AG04449 (cell line): ENCODE results near the gene BTBD2.

Source experiments
- CTCF ChIA-PET: fragments of 350-600 bp; formaldehyde crosslinking; extraction: SDS; loops from one replicate; lab custom pipeline; 2021; ENCODE audit warnings: antibody characterized with exemption; lab: Yijun Ruan, JAX
- POLR2A ChIA-PET: fragments of 400-600, 350-600 bp; formaldehyde crosslinking; extraction: SDS; loops from one replicate; lab custom pipeline; 2020; ENCODE audit warnings: antibody characterized with exemption, inconsistent platforms; lab: Yijun Ruan, JAX
- DNase-seq: peaks from one replicate; pipeline ENCODE4 v3.0.0-alpha.2; 2010; ENCODE audit warnings: low read depth, low spot score
- H3K4me3 ChIP-seq: 2 replicates; pipeline ENCODE4 v1.5.1; 2011; ENCODE audit warnings: low read depth, mild to moderate bottlenecking, control low read depth, low read length
- TF ChIP-seq, protein P1 (sequence below): IDR thresholded peaks from one replicate; pipeline ENCODE4 v1.5.1; 2011; ENCODE audit warnings: mild to moderate bottlenecking, moderate library complexity, low read length, control low read depth, inconsistent platforms; ENCODE audit not compliant: insufficient read depth; ENCODE audit errors: missing control alignments

Gene BTBD2

DNA sequence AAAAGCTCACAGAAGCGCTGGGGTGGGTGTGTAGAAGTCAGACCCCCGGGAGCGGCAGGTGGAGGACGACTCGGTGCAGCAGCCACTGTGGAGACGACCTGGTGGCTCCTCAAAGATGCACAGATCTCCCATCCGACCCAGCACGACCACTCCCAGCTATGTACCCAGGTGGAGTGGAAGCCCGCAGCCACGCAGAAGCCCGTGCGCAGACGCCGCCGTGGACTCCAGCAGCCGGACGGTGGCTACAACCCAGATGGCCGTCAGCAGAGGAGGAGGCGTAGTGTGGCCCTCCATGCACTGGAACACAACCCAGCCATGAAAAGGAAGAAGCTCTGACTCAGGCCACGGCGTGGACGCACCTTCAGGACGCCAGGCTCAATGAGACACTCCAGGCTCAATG lies 52.8 kb downstream of the BTBD2 start:
- TF ChIP-seq, protein P1, sequence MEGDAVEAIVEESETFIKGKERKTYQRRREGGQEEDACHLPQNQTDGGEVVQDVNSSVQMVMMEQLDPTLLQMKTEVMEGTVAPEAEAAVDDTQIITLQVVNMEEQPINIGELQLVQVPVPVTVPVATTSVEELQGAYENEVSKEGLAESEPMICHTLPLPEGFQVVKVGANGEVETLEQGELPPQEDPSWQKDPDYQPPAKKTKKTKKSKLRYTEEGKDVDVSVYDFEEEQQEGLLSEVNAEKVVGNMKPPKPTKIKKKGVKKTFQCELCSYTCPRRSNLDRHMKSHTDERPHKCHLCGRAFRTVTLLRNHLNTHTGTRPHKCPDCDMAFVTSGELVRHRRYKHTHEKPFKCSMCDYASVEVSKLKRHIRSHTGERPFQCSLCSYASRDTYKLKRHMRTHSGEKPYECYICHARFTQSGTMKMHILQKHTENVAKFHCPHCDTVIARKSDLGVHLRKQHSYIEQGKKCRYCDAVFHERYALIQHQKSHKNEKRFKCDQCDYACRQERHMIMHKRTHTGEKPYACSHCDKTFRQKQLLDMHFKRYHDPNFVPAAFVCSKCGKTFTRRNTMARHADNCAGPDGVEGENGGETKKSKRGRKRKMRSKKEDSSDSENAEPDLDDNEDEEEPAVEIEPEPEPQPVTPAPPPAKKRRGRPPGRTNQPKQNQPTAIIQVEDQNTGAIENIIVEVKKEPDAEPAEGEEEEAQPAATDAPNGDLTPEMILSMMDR = no peak
- H3K4me3 ChIP-seq = no peak overlapping the region
- ChIA-PET CTCF (interaction anchor here (0.7 to 2.0 kb wide), 3 partner anchors 33 to 107 kb away, joined by 3 to 5 read pairs (median 4); no protein-coding TSS in a partner anchor), POLR2A (no interaction called here)
- DNase-seq = no peak

DNA sequence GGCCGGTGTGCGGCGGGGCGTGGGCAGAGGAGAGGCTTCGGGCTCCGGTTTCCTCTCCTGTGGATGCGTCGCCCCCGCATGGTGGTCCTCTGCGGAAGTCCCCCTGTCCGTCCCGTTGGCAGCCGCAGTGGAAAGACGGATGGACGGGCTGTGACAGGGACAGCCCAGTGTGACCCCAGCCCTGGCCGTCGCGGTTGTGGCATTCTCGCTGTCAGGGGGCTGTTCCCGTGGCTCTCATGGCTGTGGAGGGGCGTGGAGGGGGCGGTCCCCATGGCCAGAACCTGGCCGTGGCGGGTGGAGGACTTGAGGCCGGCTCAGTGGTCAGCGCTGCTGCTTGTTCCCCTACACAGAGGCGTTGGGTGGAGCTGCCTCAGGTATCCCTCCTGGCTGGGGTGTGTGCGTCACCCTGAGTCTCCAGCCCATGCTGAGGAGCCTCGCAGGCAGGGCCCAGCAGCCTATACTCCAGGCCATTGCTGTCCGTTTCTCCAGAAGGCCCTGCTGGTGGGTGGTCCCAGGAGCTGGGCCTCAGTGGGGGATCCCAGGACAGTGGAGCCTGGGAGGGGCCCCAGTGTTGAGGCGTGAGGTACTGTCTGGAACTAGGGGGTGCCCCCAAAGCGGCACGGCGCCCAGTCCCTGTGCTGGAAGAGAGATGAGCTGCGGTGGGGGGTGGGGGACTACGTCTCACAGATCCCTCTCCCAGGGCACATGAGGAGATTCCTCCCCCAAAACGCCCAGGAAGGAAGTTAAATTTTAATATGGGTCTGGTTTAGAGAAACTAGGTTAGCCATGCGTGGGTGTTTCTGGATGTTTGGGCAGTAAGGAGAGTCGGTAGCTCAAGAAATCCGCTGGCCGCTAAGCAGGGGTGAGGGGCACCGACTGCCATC lies 54.3 kb downstream of the BTBD2 start:
- CTCF ChIA-PET = interaction anchor here (2.0 kb wide), 1 partner anchor 59 kb away, joined by 5 read pairs; no protein-coding TSS in a partner anchor

DNA sequence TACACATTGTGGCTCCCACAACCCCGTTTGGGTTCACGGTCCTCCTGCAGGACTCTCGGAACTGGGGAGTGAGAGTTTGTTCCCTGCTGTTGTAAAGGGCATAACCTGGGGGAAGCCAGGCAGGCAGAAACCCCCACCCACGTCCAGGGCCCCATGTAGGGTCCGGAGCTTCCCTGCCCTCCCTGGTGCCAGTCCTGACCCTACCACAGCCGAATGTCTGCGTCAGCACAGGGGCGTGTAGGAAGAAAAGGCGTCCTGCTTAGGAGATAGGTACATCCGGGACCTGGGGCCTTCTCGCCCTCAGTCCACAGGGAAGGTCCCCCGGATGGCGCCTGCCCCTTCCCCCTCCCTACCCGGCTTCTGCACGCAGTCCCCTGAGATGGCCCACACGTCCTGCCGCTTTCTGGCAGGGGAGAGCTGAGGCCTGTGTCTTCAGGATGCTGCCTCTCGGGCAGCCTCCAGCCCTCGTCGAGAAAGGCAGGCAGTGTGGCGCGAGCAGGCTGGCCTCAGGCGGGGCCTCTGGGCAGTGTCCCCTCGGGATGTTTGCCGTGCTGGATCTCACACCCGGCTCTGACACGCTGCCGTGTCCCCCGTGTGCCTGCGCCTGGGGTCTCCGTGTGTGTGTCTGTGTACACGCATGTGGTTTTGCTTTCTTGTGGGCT lies 55.5 kb downstream of the BTBD2 start:
- ChIA-PET POLR2A (no interaction called here), CTCF (interaction anchor here (0.8 kb wide), 1 partner anchor 14 kb away, joined by 3 read pairs; no protein-coding TSS in a partner anchor)
- DNase-seq = no peak
- TF ChIP-seq, protein P1 = no peak
- H3K4me3 ChIP-seq = no peak overlapping the region

More for the DNA sequence above, 54.3 kb downstream of the BTBD2 start:
- TF ChIP-seq, protein P1 = no peak
- no peak for DNase-seq
- POLR2A ChIA-PET = no interaction called here
- H3K4me3 ChIP-seq = no peak overlapping the region

DNA sequence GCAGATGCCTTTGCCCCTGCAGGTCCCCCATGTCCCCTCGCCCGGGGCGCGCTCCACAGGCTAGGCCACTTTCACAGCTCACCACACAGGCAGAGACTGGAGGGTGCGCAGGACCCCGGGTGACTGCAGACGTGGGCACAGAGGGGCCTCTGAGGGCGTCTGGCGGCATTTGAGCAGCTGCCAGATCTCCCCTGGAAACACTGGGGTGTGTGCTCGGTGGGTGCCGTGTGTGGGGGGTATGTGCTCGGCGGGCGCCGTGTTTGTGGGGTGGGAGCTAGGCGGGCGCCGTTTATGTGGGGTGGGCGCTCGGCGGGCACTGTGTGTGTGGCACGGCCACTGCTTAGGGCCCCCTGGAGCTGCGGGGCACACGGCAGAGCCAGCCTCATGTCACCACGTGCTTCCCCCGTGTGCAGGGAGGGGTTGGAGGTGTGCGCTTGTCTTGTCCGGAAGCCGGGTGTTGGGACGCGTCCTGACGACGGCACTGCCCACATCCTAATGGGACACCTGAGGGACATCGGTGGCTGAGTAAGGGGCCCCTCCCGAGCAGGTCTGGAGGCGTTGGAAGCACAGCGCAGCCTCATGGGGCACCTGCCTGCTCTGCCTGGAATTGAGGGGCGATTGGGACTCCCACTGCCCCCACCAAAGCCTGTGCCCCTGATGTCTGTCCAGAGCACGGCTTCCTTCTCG lies 57.8 kb downstream of the BTBD2 start:
- DNase-seq = no peak
- ChIA-PET CTCF (interaction anchor here (0.9 kb wide), 1 partner anchor 137 kb away, joined by 4 read pairs; no protein-coding TSS in a partner anchor), POLR2A (no interaction called here)
- TF ChIP-seq, protein P1 = no peak
- no peak overlapping the region for H3K4me3 ChIP-seq

DNA sequence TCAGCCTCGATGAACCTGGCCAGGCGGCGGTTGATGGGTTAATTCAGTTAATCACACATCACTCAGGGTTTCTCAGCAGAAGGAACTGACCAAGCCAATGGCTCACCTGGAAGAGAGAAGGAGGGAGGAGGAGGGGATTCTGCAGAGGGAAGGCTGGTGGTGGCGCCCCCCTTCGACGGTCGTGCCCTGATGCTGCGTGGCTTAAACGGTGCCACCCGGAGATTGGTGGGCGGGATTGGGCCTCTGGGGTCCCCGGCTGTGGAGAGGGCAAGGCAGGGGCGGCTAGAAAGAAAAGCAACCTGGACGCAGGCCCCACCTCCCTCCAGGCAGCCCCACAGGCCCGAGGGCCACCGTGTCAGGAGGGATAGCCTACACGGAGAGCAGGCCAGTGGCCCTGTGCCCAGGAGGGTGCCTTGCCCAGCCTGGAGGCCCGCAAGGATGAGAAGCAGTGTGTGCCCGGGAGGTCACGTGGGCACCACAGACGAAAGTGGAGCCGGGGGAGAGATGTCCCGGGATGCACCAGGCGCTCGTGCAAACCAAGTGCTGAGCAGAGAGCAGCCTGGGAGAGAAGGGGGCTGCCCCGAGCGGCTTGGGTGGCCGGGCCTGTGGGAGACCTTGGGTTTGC lies 58.5 kb downstream of the BTBD2 start:
- TF ChIP-seq, protein P1 = no peak
- H3K4me3 ChIP-seq = no peak overlapping the region
- POLR2A ChIA-PET = no interaction called here
- CTCF ChIA-PET = interaction anchor here (0.7 kb wide), 1 partner anchor 11 kb away, joined by 3 read pairs; no protein-coding TSS in a partner anchor
- no peak for DNase-seq
